Mesodermal cell (in vitro differentiated cells): ENCODE measurements around the gene MAGI1.

ENCODE experiments used
- H3K27ac ChIP-seq: 2 replicates; pipeline ENCODE4 v1.7.0; 2013; ENCODE audit warnings: mild to moderate bottlenecking, low read depth, low read length, moderate library complexity; ENCODE audit not compliant: severe bottlenecking
- H3K36me3 ChIP-seq: 2 replicates; pipeline ENCODE4 v1.7.1; 2013; ENCODE audit warnings: mild to moderate bottlenecking, low read length, moderate library complexity; ENCODE audit not compliant: control insufficient read depth, insufficient read depth
- H3K4me1 ChIP-seq: one replicate; pipeline ENCODE4 v1.7.1; 2013; ENCODE audit warnings: mild to moderate bottlenecking, low read length; ENCODE audit not compliant: insufficient read depth, control insufficient read depth, poor library complexity, severe bottlenecking
- H3K4me3 ChIP-seq: 2 replicates; pipeline ENCODE4 v1.7.0; 2013; ENCODE audit warnings: low read length, control low read depth, mild to moderate bottlenecking; ENCODE audit not compliant: insufficient read depth, poor library complexity, severe bottlenecking; ENCODE audit errors: extremely low read depth
- H3K9me3 ChIP-seq: 2 replicates; pipeline ENCODE4 v1.7.1; 2013; ENCODE audit warnings: mild to moderate bottlenecking, low read length, moderate library complexity; ENCODE audit not compliant: control insufficient read depth
- WGBS, 2 experiments: methylation state at CpG; one replicate each; pipeline ENCODE4 v1.1.5; 2013; ENCODE audit warnings: missing lambda C conversion rate in 2 of 2; ENCODE audit not compliant: insufficient coverage in 2 of 2; 5-methylcytosine and 5-hydroxymethylcytosine counted together

Gene MAGI1

DNA sequence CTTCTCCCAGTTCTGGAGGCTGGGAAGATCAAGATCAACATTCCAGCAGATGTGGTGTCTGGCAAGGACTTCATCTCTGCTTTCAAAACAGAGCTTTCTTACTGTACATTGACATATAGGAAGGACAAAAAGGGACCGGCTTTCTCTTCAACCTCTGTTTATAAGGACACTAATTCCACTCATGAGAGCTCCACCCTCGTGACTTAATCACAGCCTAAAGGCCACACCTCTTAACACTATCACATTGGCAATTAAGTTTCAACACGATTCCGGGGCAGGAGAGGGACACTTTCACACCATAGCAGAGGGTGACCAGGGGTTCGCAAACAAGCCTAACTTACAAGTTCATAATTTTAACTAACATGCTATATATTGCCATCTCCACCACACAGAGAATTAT is 231.5 kb downstream of the MAGI1 start:
- Histone ChIP-seq H3K27ac (no peak overlapping the region), H3K4me3 (no peak overlapping the region), H3K9me3 (no peaks in the 10 kb centered on the region), H3K36me3 (peaks cover 4% of the 10 kb centered on the region), H3K4me1 (peaks cover 10% of the 10 kb centered on the region)
- WGBS, 2 experiments: 76 to 92% methylated on average over 2 to 4 of the region's 5 CpGs

- no peaks in the 10 kb centered on the region for H3K9me3 ChIP-seq
- H3K27ac ChIP-seq: no peak overlapping the region
- H3K4me1 ChIP-seq: peaks cover 4% of the 10 kb centered on the region
- no peak overlapping the region for H3K4me3 ChIP-seq
- WGBS, 2 experiments: no CpG with 5 or more reads among the region's 1 CpG
- H3K36me3 ChIP-seq: peaks cover 4% of the 10 kb centered on the region
Observed at GRCh38 chr3:65806600-65806999, 232.1 kb downstream of the MAGI1 start.

DNA sequence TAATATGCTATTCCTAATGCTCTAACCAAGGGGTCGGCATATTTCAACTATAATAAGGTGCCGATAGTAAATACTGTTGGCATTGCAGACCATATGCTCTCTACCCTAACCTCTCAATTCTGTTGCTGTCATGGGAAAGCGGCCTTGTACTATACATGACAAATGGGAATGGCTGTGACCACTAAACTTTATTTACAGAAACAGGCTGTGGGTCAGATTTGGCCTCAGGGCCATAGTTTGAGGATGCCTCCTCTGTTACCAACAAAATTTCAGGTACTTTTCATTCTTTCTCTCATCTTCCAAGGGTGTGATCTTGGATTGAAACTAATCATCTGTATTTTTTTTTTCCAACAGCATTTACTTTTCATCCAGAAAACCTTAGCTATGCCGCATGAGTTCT is 242.0 kb downstream of the MAGI1 start:
- no peak overlapping the region for H3K27ac ChIP-seq
- H3K4me1 ChIP-seq: peaks cover 6% of the 10 kb centered on the region
- H3K9me3 ChIP-seq: no peaks in the 10 kb centered on the region
- H3K4me3 ChIP-seq: no peak overlapping the region
- H3K36me3 ChIP-seq: no peaks in the 10 kb centered on the region
- 91% methylated on average over 1 of the region's 4 CpGs; no CpG with 5 or more reads in 1 of the 2 experiments for WGBS, 2 experiments

DNA sequence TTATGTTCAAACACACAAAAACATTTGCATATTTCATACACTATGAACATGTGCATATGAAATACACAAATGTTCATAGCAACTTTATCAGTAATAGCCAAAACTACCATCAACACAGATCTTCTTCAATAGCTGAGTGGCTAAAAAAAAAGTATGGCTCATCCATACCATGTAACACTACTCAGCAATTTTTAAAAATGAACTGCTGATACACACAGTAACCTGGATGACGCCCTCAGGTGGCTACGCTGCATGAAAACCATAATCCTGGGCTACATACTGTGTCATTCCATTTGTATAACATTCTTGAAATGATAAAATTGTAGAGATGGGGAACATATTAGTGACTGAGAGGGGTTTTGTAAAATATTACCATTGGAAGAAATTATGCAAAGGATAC is 243.6 kb downstream of the MAGI1 start:
- Histone ChIP-seq H3K4me1 (peaks cover 6% of the 10 kb centered on the region), H3K27ac (no peak overlapping the region), H3K4me3 (no peak overlapping the region), H3K36me3 (no peaks in the 10 kb centered on the region), H3K9me3 (no peaks in the 10 kb centered on the region)
- WGBS, 2 experiments: 100% methylated on average over 1 of the region's 2 CpGs; no CpG with 5 or more reads in 1 of the 2 experiments

DNA sequence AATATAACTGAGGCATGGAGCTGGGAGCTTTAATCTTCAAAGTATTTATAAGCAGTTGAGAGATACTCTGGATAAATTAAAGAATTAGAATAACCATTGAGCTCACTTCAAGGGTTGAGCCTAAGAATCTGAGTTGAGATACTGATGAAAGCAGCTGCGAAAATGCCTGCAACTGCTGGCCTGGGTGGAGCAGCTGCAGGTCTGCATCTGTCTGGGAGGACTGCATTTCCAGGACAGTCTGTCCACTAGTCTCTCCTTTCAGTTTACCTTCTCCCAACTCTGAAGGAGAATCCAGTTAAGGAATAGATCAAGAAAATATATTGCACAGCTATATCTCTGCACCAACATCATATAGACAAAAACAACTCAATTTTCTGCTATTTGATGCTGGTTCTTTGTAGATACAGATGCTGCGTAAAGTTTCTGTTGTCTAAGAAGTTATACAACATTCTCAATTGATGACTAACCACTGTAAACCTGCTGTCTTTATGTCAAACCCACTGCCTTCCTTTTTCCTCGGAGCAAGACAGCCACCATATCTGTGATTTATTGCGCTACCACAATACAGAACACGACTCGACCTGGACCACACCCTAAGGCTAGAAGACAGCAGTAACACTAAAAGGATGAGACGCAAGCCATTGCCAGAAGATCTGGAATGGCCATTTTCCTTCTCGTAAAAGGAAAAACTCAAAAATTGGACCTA is 245.1 kb downstream of the MAGI1 start:
- whole genome bisulfite sequencing, 2 experiments: 88 to 96% methylated on average over 5 to 7 of the region's 8 CpGs
- Histone ChIP-seq H3K9me3 (no peaks in the 10 kb centered on the region), H3K36me3 (no peaks in the 10 kb centered on the region), H3K27ac (no peak overlapping the region), H3K4me1 (peaks cover 6% of the 10 kb centered on the region), H3K4me3 (no peak overlapping the region)

- Histone ChIP-seq H3K27ac (no peak overlapping the region), H3K4me3 (no peak overlapping the region), H3K36me3 (no peaks in the 10 kb centered on the region), H3K4me1 (peaks cover 3% of the 10 kb centered on the region), H3K9me3 (no peaks in the 10 kb centered on the region)
- WGBS, 2 experiments: 86 to 100% methylated on average over 1 to 2 of the region's 2 CpGs
Observed at GRCh38 chr3:65788461-65788860, 250.3 kb downstream of the MAGI1 start.

DNA sequence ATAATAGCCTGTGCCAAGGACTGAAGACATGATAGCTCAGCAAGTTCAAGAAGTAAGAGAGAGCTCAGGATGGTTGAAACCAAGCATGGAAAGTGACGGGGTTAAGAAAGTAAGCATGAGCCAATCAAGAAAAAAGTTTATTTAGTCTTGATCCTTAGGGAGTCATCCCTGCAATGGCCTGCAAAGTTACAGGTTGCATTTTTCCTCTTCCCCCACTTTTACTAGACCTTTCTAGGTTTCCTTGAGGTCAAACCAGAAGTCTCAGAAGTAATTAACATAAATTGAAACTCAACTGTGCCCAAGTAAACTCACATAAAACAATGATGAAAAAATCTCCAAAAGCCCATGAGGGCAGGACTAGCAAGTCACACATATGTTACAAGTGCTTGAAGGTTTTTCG is 250.9 kb downstream of the MAGI1 start:
- Histone ChIP-seq H3K27ac (no peak overlapping the region), H3K9me3 (no peaks in the 10 kb centered on the region), H3K4me1 (peaks cover 3% of the 10 kb centered on the region), H3K4me3 (no peak overlapping the region), H3K36me3 (no peaks in the 10 kb centered on the region)
- 100% methylated on average over 1 to 2 of the region's 2 CpGs for WGBS, 2 experiments

DNA sequence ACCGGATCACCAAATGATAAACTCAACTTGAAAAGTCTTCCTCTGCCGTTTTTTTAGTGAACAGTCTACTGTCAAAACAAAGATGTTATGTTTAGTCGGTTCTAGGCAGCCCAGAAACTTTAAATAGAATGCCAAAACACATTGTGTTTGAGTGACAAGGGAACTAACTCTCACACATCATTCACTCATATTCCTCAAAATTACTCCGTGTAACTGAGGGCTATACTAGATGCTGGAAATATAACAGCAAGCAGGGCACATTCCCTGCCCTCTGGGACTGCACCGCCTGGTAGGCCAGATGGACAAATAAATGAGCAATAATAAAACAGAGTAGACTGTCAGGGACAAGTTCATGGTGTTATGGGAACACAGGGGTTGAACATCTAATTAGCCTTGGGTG is 251.4 kb downstream of the MAGI1 start:
- Histone ChIP-seq H3K4me1 (peaks cover 3% of the 10 kb centered on the region), H3K9me3 (no peaks in the 10 kb centered on the region), H3K4me3 (no peak overlapping the region), H3K36me3 (no peaks in the 10 kb centered on the region), H3K27ac (peak overlapping the region; percentile 16)
- WGBS, 2 experiments: 94 to 98% methylated on average over 3 to 5 of the region's 5 CpGs

GRCh38 chr3:65786890-65787289 is 251.8 kb downstream of the MAGI1 start:
- Histone ChIP-seq H3K4me3 (no peak overlapping the region), H3K36me3 (no peaks in the 10 kb centered on the region), H3K4me1 (peaks cover 3% of the 10 kb centered on the region), H3K9me3 (no peaks in the 10 kb centered on the region), H3K27ac (peak overlapping the region; percentile 16)
- WGBS, 2 experiments: 97 to 100% methylated on average over 2 to 3 of the region's 3 CpGs

DNA sequence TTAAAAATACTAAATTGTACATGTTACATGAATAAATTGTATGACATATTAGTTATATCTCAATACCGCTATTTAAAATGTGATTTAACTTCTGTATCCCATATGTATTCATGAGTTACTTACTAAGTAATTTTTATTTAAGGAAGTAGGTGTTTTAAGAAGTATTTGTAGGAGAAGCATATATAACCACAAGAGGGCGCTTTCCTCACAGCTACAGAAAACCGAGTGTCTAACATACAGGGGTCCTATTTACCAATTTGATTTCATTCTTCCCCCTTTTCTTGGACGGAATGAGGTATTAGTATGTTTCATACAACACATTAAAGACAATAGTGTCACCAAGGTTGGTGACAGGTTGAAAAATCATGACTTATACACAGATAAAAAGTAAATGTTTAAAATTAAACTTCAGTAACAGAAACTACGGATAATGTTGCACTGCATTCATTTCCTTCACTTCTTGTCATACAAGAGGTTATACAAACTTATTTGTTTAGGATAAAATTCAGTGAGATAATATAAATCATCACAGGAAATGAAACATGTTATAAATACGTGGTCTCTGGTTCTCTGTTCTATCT is 253.6 kb downstream of the MAGI1 start:
- H3K36me3 ChIP-seq: no peaks in the 10 kb centered on the region
- H3K27ac ChIP-seq: no peak overlapping the region
- no peaks in the 10 kb centered on the region for H3K9me3 ChIP-seq
- WGBS, 2 experiments: no CpG with 5 or more reads among the region's 6 CpGs
- no peak overlapping the region for H3K4me3 ChIP-seq
- peaks cover 3% of the 10 kb centered on the region for H3K4me1 ChIP-seq

DNA sequence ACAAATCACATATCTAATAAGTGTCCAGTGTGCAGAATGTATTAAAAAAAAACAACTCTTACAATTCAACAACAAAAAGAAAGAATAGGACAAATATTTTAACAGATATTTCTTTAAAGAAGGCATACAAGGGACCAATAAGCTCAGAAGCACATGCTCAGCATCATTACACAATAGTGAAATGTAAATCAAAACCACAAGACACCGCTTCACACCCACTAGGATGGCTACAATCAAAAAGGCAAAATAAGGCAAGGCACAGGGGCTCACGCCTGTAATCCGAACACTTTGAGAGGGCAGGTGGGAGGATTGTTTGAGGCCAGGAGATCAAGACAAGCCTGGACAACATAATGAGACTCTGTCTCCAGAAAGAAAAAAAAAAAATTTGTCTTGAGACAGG is 255.6 kb downstream of the MAGI1 start:
- H3K9me3 ChIP-seq: no peaks in the 10 kb centered on the region
- 84 to 100% methylated on average over 2 of the region's 3 CpGs for WGBS, 2 experiments
- H3K4me1 ChIP-seq: peaks cover 3% of the 10 kb centered on the region
- H3K27ac ChIP-seq: no peak overlapping the region
- no peaks in the 10 kb centered on the region for H3K36me3 ChIP-seq
- no peak overlapping the region for H3K4me3 ChIP-seq
